NCI-H146 treated with DMSO at 0.1 percent for 48 hours (cell line): ENCODE results near the gene CNN1.
A peak's percentile ranks its signal among the peaks of the same experiment; 100 is the strongest.

ENCODE experiments used
- DNase-seq: peaks from one replicate; lab custom pipeline; 2025; ENCODE audit not compliant: unreplicated experiment; lab: John Stamatoyannopoulos, UW

The CNN1 gene

DNA sequence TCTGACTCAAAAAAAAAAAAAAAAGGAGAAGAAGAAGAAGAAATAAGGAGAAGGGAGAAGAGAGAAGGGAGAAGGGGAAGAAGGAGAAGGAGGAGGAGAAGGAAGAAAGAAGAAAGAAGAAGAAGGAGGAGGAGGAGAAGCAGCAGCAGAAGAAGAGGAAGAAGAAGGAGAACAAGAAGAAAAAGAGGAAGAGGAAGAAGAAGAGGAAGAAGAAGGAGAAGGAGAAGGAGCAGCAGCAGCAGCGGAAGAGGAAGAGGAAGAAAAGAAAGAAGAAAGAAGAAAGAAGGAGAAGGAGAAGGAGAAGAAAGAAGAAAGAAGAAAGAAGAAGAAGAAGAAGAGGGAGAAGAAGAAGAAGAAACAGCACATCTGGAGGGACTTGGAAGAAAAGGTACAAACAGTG is 4.1 kb upstream of the CNN1 start:
- DNase-seq = no peak

DNA sequence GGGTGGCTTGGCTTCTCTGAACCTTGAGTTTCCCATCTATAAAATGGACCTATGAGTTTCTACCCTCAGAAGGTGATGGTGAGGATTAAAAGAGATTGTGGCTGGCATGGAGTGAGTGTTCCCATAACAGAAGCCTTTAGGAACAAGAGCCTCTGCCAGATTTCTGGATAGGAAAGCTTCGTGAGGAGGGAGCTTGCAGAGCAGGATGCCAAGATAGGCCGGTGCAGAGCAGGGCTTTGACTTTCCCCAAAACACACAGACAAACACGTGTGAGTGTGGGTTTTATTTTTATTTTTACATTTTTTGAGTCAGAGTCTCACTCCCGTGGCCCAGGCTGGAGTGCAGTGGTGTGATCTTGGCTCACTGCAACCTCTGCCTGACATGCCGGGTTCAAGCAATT is 3.7 kb upstream of the CNN1 start:
- no peak for DNase-seq

DNA sequence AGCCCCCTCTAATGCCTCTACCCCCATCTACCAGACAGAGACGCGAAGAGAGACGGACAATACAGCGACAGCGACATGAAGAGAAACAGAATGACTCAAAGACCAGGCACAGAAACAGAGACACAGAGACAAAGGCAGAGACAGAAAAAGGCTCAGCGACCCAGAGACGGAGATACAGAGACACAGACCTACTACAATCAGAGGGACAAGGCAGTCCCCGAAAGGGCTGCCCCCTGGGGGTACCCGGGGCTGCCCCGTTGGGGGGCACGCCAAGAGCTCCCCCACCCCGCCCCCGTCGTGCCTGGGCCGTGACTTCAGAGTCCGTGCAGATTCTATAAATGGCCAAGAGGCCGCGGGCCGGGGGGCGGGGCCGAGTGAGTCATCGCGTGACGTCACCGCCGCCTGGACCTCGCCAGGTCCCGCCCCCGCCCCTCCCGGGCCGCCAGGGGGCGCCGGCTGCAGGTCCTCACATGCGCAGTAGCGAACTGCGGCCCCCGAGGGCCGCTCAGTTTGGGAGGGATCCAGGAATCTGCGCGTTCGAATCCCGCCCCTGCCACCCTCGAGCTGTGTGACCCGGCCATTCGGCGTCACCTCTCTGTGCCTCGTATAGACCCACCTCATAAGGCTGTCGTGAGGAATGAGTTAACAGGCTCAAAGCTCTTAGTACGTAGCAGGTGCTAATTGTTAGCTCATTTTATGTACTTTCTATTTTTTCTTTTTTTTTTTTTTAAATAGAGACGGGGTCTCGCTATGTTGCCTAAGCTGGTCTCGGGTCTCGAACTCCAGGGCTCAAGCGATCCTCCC is 2.7 kb upstream of the CNN1 start:
- DNase-seq = peak; percentile 44

DNA sequence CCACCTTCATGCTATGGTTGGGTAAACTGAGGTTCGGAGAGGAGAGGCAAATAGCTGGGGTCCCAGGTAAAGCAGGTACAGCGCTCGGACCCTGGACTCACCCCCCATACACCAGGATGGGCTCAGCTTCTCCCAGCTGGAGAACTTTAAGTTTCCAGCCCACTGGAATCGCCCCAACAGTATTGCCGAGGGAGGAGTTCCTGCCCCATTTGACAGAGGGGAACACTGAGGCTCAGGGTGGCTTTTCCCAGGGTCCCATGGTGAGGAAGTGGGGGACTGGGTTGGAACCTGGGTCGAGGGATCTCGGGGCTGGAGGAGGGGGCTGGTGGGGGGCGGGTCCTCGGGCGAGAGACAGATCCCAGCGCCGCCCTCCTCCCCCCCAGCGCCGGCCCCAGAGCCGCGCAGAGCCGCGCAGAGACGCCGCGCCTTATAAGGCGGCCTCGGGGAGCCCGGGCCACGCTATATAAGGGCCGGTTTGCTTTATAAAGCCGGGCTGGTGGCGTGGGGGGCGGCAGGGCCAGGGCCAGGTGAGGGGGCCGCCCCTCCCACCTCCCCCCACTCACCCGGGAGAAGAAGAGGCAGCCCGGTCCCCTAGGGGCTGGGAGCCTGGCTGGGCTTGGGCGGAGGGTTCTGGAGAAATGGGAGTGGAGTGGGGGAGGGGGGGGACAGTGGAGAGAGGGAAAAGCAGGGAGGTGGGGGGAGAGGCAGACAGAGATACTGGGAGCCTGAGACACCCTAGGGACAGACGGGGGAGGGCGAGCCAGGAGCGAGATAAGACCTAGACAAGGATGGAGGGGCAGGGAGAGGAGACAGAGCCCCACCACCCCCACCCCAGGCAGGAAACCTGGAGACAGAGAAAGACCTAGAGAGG is 1.1 kb downstream of the CNN1 start:
- DNase-seq = no peak

DNA sequence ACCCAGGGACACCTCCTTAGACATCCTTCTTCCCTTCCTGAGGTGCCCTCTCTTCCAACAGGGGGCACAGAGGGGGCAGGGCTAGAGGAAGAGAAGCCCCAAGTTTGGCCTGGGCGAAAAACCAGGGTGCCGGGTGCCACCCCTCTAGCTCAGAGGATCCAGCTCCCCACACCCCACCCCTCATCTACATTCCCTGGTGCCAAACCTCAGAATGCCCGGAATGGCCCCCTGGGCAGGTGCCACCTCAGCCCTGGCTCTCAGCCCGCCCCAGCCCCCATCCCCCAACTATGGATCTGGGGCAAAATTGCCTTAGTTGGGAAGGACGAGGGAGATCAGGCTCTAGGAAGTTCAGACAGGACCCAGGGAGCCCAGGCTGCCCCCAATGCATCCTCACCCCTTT is 2.0 kb downstream of the CNN1 start:
- no peak for DNase-seq

DNA sequence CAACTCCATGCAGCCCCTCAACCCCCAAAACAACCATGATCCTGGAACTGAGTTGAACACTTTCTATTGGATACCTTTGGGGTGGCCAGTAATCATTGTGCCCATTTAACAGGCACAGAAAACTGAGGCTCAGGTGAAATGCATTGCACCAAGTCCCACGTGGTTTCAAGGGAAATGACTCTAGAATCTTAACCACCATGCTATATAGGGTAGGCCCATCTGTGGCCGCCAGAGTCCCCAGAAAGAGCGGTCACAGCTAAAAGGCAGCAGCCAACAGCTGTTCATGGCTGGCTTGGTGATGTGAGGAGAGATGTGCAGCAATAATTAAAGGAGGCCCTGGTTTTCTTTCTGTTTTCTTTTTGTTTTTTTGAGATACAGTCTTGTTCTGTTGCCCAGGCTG is 2.6 kb downstream of the CNN1 start:
- DNase-seq = no peak

DNA sequence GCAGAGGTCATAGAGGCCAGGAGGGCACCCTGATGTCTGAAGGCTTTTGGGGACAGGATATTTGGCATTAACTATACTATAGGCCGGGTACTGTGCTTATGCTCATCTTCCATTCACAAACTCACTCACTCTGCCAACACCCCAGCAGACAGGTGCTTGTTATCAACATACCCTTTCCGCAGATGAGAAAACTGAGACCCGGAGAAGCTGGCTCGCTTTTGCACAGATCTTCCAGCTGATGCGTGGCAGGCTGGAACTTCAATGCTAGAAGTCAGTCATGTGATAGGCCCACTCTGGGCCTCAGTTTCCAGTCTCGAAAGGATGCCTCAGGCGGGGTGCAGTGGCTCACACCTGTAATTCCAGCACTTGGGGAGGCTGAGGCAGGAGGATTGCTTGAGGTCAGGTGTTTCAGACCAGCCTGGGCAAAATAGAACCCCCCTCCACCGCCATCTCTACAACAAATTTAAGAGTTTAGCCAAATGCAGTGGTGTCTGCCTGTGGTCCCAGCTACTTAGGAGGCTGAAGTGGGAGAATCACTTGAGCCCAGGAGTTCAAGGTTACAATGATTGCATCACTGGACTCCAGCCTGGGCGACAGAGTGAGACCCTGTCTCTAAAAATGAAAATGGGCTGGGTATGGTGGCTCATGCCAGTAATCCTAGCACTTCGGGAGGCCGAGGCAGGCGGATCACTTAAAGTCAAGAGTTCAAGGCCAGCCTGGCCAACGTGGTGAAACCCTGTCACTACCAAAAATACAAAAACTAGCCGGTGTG is 9.5 kb downstream of the CNN1 start:
- DNase-seq = no peak

DNA sequence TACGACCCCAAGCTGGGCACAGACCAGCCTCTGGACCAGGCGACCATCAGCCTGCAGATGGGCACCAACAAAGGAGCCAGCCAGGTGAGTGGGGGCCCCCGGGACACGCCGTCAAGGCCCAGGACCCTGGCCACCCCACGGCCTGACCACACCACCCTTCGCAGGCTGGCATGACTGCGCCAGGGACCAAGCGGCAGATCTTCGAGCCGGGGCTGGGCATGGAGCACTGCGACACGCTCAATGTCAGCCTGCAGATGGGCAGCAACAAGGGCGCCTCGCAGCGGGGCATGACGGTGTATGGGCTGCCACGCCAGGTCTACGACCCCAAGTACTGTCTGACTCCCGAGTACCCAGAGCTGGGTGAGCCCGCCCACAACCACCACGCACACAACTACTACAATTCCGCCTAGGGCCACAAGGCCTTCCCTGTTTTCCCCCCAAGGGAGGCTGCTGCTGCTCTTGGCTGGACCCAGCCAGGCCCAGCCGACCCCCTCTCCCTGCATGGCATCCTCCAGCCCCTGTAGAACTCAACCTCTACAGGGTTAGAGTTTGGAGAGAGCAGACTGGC is 10.8 kb downstream of the CNN1 start:
- no peak for DNase-seq

DNA sequence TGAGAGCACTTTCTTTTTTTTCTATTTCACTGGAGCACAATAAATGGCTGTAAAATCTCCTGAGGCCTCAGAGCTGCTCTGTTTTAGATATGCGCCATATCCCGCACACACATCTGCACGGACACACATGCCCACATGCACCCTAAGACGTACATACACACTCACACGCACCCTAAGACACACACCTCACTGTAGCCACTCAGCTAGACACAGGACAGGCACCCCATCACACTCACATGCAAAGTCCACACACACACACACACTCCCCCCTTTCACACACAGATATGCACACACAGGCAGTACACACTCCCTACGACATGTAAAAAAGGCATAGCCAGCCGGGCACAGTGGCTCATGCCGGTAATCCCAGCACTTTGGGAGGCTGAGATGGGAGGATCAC is 11.6 kb downstream of the CNN1 start:
- DNase-seq = no peak

DNA sequence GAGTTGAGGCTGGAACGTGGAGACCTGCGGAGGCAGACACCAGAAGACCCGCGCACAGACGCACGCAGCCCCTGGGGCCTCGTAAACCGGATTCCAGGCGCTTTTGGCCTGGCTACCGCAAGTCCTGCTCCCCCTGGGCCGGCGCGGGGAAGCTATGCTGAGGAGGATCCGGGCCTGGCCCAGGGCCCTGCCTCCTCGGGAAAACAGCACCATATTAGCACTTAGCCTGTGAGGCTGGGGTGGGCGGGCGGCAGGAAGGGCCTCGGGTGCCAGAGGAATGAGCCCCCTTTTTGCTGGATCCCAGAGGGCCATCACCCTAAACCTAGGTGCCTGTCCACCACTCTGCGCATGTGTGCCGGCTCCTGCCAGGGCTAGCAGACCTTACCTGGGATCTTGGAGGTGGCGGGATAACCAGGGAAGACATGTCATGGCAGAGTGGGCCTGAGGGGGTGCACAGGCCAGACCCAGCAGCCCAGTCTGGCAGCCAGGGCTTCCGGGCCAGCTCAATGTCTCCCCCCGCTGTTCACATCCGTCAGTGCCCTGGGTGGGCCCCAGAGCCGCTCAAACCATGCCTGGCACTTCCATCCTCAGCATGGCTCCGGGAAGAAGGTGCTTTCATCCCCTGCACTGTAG is 13.1 kb downstream of the CNN1 start:
- DNase-seq = no peak

DNA sequence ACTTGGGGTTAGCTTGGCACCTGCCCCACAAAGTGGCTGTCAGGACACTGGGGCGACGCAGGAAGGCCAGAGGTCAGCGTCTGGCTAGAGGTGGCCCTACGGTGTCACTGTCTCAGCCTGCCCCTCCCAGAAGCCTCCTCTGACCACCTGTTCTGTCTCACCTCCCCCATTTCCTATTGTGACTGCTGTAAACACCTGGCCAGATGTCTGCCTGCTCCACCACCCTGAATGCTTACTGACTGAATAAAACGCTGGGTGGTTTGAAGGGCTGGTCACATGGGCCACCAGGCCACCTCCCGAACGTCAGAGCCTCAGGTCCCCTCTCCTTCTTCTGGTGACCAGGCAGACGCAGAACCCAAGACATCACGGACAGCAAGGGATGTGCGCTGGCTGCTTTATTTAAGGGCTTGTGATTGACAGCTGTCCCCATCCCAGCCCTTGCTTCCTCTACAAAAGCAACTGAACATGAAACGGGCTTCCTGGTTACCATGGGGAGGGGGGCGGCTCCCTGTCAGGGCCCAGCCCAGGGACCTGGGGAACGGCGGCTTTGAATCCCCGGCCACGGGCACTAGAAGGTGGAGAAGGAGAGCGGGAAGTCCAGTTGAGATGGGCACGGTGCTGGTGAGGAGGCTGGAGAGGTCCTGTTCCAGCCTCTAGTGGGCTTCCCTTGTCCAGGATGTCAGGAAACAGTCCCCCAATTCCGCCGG is 14.2 kb downstream of the CNN1 start:
- DNase-seq = no peak

DNA sequence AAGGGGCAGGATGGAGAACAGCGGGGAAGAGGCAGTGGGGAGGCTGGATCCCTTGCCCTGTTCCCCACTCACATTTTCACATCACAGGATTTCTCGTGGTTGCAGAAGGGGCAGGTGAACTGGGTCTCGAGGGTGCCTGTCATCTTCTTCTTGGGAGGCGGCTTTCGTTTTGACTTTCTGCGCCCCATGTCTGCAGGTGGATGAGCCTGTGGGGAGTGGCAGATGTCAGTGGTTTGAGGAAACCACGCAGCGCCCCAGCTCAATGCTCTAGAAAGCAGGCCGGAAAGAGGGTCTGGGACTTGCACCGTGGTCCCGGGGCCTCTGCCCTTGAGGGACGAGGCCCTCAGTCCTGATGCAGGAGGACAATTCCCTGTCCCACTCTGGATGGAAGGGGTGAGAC is 15.5 kb downstream of the CNN1 start:
- no peak for DNase-seq

DNA sequence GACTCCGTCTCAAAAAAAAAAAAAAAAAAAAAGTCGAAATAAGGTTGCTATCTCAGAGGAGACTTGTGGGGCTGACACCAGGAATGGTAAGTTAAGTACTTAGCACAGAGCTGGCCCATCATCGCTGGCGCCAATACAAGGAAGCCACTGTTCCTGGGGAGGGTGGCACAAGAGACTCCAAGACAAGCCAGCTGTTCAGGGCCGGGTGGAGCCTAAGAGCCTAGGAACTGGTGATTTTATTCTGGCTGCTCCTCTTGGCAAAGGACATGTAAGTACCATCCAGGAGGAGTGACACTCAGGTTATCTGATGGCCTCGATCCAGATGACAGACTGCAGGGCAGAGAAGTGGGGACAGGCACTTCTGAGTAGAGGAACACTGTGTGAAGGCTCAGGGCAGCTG is 16.6 kb downstream of the CNN1 start:
- no peak for DNase-seq

DNA sequence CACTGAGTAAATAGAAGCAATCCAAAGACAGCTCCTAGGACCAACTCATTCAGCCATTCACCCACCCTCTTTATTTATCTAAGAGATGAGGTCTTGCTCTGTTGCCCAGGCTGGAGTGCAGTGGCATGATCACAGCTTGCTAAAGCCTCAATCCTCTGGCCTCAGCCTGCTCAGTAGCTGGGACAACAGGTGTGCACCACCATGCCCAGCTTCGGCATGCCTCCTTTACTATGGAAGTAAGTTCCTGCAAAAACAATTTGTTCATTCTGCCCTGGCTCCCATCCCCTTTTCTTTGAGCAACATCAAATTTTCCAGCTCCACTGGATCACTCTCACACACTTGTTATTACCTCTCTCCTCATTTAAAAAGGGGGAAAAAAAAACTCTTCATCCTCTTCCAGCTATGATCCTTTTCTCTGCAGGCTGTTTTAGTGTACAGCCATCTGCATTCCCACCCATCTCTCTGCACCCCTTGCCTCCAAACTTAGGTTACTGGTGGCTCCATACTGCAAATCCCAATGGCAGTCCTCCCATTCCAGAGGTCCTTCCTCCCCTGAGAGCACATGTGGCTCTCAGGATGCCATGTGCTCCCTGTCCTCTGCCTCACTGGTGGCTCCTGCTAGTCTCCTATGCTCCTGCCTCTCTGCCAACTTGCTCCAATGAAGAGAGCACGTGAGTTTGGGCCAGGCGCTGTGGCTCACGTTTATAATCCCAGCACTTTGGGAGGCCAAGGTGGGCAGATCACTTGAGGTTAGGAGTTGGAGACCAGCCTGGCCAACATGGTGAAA is 18.2 kb downstream of the CNN1 start:
- DNase-seq = no peak

DNA sequence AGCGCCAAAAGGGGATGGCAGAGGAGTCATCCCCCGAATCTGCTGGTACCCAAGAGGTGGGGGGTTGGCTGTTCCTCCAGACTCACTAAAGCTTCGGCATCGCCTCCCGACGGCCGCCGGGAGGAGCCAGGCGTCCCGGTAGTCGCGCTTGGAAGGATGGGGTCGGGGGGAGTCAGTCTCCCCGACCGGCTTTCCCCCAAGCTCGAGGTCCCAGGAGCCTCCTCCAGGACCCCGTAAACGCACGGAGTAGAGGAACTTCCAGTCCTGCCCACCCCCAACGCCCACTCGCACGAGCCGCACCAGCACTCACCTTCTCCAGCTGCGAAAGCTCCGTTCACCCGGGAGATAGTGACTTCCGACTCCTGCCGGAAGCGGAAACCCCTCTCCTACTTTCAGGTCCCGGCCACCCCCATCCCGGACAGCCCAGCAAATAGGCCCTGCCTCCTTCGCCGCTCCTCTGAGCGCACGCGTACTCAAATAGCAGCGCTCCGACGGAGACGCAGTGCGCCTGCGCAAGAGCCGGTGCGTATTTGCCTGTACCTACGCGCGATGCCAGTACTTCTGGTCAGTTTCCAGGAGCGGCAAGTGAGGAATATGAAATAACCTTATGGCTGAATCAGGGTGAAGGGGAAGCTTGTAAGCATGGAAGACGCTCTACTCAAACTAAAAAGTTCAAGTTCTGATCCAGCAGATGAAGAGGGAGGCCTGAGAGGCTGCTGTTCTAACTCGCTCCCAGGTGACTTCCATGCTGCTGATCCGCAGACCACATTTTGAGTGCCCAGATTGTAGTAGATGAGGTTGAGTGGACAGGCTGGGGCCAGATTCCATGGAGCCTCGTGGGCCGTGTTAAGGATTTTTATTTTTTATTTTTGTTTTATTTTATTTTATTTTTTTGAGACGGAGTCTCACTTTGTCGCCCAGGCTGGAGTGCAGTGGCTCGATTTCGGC is 20.5 kb downstream of the CNN1 start, which contains the start of gene ELOF1:
ELOF1 (minus strand) TSS at position 350 of the 948 bp plus-strand sequence. CDS start 4,883 bp downstream, outside the sequence.
- DNase-seq = peak; percentile 98

DNA sequence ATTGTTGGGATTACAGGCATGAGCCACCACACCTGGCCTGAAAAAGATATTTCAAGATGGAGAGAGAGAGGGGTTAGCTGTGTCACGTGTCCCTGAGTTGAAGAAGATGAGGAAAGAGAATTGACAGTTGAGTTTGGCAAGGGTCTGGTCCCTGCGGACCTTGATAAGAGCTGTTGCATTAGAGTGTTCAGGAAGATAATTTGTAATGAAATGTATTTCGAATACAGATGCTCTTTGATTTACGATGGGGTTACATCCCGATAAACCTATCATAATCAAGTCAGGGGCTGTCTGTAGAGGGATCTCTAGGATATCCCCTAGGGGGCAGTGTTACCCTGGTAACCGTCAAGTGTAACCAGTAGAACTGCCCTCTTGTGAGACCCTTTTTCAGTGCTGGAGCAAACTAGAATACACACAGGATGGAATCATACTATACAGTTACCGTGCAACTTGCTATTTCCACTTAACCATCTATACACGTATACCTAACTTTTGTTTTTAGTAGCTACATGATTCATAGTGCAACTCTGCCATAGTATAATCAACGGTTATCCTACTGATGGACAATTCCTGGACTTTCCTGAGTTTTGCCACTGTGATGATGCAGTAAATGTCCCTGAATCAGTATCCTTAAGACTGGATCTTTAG is 21.9 kb downstream of the CNN1 start:
- DNase-seq = peak; percentile 77

DNA sequence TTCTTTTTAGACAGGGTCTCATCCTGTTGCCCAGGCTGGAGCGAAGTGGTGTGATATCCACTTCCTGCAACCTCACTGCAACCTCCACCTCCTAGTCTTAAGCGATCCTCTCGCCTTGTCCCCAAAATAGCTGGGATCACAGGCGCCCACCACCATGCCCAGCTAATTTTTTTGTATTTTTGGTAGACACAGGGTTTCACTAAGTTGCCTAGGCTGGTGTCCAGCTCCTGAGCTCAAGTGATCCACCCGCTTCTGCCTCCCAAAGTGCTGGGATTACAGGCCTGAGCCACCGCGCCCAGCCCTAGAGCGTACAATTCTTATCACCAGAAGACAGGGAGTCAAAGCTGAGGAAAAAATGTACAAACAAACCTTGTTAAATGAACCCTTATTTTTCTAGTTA is 24.9 kb downstream of the CNN1 start:
- no peak for DNase-seq
